ENCODE measurements around the gene TFDP3.

TFDP3 gene

DNA sequence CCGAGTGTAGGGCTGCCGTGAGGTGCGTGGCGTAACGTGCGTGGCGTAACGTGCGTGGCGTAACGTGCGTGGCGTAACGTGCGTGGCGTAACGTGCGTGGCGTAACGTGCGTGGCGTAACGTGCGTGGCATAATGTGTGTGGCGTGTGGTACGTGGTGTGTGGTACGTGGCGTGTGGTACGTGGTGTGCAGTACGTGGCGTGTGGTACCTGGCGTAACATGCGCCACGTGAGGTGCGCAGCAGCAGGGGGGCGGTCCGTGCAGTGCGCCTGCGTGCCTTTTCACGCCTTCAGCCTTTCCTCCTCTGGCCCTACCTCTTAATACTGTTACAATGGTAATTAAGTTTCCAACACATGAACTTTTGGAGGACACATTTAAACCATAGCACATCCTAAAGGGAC is at the start of gene TFDP3:
Gene TFDP3 (minus strand): TSS at position 26 of the 400 bp plus-strand sequence. CDS start 95 bp downstream, outside the sequence.
- no peak for DNase-seq

DNA sequence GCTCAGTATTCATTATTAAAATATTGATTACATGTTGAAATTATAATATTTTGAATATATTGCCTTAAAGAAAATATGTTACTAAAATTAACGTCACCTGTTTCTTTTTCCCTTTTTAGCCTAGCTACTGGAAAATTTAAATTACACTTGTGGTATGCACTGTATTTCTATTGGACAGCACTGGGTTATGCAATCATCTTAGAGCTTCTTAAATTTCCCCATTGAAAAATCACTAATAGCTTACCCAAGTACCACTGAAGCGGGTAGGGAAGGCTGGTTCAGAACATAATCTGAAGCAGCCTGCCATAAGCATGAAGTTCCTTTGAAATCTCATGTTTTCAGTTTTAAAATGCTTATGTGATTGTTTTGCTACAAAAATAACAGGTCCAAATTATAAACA is 49.5 kb upstream of the TFDP3 start:
- DNase-seq = no peak

DNA sequence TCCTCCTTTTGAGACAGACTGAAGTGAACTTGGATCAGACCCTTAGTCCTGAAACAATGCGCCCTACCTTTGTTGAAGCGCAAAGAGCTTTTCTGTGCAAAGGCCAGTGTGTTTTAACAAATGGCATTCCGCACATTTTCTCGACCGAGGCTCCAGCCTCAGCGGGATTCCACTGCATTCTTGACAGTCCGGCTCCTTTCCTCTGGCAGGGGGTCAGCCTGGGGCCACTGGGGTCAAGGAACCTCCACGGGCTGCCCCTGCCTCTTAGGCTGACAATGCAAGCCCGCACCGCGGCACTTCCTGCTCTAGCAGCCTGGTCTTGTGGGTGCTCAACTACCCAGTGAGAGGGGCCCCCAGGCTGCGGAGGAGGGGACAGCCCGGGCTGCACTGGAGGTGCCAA is 47.2 kb upstream of the TFDP3 start:
- DNase-seq = no peak

DNA sequence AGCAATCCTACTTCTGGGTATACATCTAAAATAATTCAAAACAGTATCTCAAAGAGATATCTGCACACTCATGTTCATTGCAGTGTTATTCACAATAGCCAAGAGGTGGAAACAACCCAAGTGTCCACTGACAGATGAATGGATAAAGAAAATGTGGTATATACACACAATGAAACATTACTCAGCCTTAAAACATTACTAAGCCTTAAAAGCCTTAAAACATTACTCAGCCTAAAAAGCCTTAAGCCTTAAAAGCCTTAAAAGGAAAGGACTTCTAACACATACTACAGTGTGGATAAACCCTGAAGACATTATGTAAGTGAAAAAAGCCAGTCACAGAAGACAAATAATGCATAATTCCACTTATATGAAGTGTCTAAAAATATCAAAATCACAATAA is 40.3 kb upstream of the TFDP3 start:
- no peak for DNase-seq

DNA sequence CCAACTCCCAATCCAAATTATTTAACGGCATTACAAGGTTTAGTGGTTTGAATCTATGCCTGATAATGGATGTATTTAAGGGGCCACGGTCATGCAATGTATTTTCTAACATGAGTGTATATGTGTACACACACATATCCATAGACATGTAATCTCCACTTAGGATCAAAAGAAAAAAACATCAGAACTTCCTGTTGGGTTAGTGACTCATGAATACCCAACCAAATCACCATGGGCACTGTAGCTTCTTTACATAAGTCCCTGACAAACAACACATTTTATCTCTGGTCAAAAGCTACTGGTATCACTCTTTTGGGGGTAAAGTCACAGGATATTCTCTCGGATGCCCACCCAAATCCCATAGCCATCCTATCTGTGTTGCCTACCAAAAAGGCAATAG is 36.5 kb upstream of the TFDP3 start:
- no peak for DNase-seq

DNA sequence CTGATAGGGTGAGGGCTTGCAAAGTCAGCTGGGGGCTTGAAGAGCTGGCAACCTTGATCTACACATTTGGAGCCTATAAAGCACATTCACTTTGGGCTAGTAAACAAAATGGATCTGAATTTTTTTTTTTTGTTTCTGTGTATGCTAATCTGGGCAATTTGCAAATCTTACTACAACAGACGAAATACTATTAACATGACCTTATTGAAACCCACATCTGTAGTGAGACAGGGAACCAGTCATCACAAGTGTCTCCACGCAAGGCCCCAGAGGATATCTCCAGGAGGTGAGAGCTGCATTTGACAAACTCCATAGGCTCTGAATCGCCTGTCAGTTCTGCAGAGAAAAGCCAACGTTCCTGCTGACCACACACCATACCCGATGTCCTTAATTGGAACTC is 33.0 kb upstream of the TFDP3 start:
- DNase-seq = no peak

DNA sequence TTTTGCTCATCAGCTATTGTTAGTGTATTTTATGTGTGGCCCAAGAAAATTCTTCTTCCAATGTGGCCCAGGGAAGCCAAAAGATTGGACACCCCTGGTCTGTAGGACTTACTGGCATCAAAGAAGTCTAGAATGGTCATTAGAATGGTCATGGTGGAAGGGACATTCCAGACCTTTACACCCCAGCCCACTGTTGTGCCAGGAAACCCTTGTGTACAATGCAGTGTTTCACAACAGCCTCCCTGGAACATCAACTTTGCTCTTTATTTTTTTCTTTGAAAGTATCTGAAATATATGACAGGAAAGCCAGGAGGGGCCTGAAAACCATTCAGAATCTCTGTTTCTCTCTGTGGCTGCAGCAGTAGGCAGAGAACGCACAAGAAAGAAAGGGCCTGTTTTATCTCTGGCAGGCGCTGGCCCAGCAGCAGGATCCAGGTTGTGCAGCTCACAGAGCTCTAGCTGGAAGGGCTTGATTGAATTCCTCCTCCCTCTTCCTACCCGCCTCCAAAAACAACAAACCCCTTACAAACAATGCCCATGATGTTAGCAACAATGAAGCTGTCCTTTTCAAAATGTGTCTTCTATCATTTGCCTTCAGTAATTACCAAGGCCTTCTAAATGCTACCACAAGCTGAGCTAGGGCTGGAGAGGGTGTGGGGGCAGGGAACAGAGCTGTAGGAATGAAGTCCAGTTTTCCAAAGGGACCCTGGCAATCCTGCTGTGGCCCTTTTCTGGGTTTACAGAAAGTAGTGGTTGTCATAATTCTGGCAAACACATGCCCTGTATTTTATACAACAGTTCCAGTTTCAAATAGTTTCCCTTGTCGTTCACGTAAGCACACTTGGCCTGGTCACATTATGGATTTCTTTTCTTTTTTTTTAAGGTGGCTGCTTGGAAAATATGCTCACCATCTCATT is 32.3 kb upstream of the TFDP3 start:
- DNase-seq = no peak

- DNase-seq = no peak
Measured at GRCh38 chrX:133249266-133250058, 31.3 kb upstream of the TFDP3 start.

DNA sequence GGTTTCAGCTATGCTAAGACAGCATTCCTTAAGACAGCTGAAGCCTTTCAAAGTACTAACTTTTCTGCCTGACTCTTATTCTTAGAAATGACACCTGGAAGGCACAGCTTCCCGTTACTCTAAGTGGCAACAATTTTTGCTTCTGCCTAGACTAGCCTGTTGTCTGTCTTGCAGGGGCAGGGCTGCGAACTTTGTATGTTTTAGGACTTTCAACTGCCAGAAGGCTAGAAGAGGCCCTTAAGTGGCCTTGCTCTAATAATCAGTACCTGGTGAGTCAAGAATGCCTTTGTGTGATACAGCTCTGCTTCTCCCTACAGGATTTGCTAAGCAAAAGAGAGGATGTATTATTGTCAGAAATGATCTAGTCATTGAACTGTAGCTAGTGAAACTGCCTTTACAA is 30.0 kb upstream of the TFDP3 start:
- DNase-seq = no peak

GRCh38 chrX:133246921-133247320 is 28.8 kb upstream of the TFDP3 start:
- no peak for DNase-seq

DNA sequence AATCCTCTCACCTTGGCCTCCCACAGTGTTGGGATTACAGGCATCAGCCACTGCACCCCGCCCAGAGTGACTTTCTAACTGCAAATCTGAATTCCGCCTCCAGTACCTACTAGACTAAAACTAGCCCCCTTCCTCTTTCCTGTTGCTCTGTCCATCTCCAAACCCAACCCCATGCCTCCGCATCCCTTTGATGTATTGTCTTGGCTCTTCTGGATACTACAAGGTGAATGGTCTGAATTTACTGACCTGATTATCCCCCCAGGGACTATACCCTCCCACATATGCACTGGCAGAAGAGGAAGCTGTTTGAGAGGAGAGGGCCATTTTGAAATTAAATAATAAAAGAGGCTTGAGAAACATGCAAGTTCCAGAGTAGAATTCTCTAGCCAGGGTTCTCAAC is 17.7 kb upstream of the TFDP3 start:
- no peak for DNase-seq

GRCh38 chrX:133232331-133232730 is 14.2 kb upstream of the TFDP3 start:
- DNase-seq = no peak

GRCh38 chrX:133229361-133229760 is 11.2 kb upstream of the TFDP3 start:
- no peak for DNase-seq

DNA sequence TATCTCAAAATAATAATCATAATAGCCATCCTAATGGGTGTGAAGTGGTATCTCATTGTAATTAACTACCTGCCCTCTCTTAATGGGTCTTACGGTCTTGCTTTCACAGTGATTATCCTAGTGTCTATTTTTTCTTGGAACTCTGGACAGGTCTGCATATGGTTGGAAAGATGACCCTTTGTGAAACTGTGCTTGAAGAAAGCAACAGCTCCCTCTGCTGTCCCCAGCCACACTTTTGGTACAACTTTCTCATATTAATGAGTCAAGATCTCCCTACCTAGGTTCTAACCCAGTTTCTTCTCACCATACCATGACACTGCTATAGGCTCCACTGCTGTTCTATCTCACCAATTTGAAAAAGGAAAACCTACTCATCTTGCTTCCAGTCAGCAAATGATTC is 2.4 kb downstream of the TFDP3 start:
- DNase-seq = no peak

DNA sequence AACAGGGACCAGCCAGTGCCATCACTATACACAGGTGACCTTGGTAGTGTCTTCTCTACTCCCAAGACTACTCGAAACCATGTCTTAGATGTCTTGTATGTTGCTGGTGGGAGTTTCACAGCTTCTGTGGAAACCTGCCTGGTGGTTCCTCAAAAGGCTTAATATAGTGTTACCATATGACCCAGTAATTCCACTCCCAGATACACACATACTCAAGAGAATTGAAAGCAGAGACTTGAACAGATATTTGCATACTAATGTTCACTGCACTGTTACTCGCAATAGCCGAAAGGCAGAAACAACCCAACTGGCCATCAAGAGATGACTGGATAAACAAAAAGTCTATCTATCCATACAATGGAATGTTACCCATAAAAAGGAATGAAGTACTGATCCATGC is 3.1 kb downstream of the TFDP3 start:
- no peak for DNase-seq

DNA sequence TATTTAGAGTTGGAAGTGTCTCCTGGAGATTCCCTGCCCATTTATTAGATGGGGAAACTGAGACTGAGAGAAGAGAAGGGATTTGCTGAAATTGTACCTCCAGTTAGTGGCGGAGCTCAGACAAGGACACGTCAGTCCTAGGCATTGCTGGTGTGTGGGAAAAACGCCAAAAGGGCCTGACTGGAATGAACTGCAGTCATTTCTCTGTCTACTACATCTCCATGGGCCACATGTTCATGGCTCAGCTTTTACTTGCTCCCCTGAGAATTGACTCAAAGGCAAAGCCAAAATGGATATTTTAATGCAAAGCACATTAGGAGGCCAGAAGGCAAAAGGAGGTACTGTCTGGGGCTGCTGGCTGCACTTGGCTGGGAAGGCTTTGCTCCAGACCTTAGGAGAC is 3.9 kb downstream of the TFDP3 start:
- DNase-seq = no peak

DNA sequence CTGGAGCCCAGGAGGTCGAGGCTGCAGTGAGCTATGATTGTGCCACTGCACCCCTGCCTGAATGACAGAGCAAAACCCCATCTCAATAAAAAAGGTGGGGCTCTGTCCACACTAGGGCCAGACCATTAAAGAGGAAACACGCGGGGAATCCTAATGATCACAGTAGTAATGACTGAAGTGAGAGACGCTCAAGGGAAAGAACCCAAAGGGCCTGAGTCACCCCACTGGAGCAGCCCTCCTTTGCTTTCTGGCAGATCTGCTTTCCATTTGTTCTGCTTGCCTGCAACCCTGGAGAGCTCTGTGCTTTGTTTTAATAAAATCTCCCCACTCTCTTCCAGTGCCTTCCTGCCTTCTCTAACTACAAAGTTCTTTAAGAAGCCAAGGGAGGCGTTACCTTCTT is 5.0 kb downstream of the TFDP3 start:
- no peak for DNase-seq

- DNase-seq = no peak
Measured at GRCh38 chrX:133207751-133208150, 10.4 kb downstream of the TFDP3 start.

- no peak for DNase-seq
Measured at GRCh38 chrX:133191739-133192039, 26.5 kb downstream of the TFDP3 start.

- DNase-seq = no peak
Measured at GRCh38 chrX:133190877-133191738, 27.0 kb downstream of the TFDP3 start.

- DNase-seq = no peak
Measured at GRCh38 chrX:133189195-133189594, 29.0 kb downstream of the TFDP3 start.

DNA sequence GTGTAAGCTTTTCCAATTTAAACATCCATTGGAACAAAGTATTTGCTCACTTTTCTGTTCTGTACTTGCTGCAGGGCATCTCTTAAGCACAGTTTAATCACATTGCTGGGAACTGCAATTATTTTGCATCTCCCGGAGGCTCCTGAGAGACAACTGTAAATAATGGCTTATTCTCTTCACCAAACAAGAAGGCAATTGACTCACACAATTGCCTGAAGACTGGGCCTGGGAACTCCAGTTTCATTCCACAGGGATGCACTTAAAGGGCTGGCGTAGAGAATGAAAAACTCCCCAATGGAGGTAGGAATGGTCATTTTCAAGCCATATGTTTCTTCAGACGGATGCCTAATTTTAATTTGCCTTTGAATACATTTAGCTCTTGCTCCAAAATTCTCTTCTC is 29.5 kb downstream of the TFDP3 start:
- DNase-seq = no peak

DNA sequence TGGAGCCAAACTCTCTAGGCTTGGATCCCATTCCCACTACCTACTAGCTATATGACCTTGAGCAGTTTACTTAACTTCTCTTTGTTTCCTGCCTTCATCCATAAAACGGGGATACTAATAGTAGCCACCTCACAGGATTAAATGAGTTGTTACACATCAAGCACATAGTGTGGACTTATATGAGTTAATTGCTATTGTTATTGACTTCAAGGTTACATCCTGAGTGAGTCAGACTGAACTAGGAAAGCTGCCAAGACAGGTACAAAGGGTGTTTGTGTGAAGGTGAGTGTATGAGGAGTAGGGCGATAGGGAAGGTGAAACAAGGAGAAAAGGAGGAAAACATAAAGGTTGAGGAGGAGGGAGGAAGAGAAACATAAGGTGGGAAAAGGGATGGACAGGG is 32.2 kb downstream of the TFDP3 start:
- DNase-seq = no peak

All from NCI-H524 treated with DMSO at 0.1 percent for 48 hours (cell line).